Esophagus muscularis mucosa (tissue), 4 donors: Measurements from ENCODE around the gene DBNL. TPM values are rescaled to one million over a fixed set of nuclear protein-coding genes. Genes with fewer than 3 reads are reported as not detected.

Experiments used
- DNase-seq: peaks from one replicate; pipeline ENCODE4 v3.0.0-alpha.2; 2017; ENCODE audit errors: extremely low spot score
- H3K27ac ChIP-seq, 4 donors: fragments of 200-600 bp; sonication (generic); replicated peaks in 1 of 4; 1 replicate in 3 of 4; 2 replicates in 1 of 4; pipeline ENCODE4 v1.5.1; 2016 to 2019; ENCODE audit warnings: mild to moderate bottlenecking in 1 of 4
- H3K27me3 ChIP-seq, 4 donors: fragments of 200-600 bp; sonication (generic); one replicate each; pipeline versions ENCODE4 v1.5.1 to v1.6.0; 2016 to 2019
- H3K36me3 ChIP-seq, 4 donors: fragments of 200-600 bp; sonication (generic); one replicate each; pipeline ENCODE4 v1.5.1; 2016 to 2019
- H3K4me1 ChIP-seq, 4 donors: fragments of 200-600 bp; sonication (generic); one replicate each; pipeline ENCODE4 v1.5.1; 2016 to 2019
- H3K4me3 ChIP-seq, 4 donors: fragments of 200-600 bp; sonication (generic); 1 replicate in 2 of 4; 2 replicates in 2 of 4; pipeline ENCODE4 v1.5.1; 2016 to 2019; ENCODE audit warnings: mild to moderate bottlenecking in 4 of 4, moderate library complexity in 1 of 4
- H3K9me3 ChIP-seq, 4 donors: fragments of 200-600 bp; sonication (generic); 1 replicate in 3 of 4; 2 replicates in 1 of 4; pipeline ENCODE4 v1.5.1; 2016 to 2019
- CTCF ChIP-seq, 3 experiments: fragments of 200-600 bp in 2 of 3; fragments of 450-650 bp in 1 of 3; sonication (generic) in 2 of 3; IDR thresholded peaks; one replicate each; pipeline ENCODE4 v1.5.1; 2017 to 2019; ENCODE audit warnings: antibody characterized with exemption in 3 of 3, mild to moderate bottlenecking in 2 of 3, moderate library complexity in 1 of 3
- EP300 ChIP-seq: sonication (generic); formaldehyde crosslinking; IDR thresholded peaks from one replicate; pipeline ENCODE4 v1.6.1; 2017; ENCODE audit warnings: antibody characterized with exemption
- POLR2A ChIP-seq: fragments of 450-650 bp; IDR thresholded peaks from one replicate; pipeline ENCODE4 v1.6.1; 2017; ENCODE audit warnings: antibody characterized with exemption, moderate library complexity, mild to moderate bottlenecking, low read depth
- POLR2AphosphoS5 ChIP-seq, 2 donors: sonication (generic); formaldehyde crosslinking; IDR thresholded peaks; one replicate each; pipeline ENCODE4 v1.6.1; 2017; ENCODE audit warnings: antibody characterized with exemption in 2 of 2
- WGBS: methylation state at CpG from one replicate; pipeline ENCODE4 v1.1.5; 2018; 5-methylcytosine and 5-hydroxymethylcytosine counted together
- intact Hi-C: fragments of 100-400 bp; cut with DNase I; formaldehyde crosslinking; loops from one replicate; pipeline ENCODE4 v1.15.1; 2023
- total RNA-seq, 4 donors: library from RNA; depleted of rRNA; stranded (reverse); fragments of >200 nt; gene quantifications; one replicate each; pipeline versions ENCODE4 v1.1.0 to v1.2.1, GENCODE V29; 2016

The DBNL gene
- total RNA-seq, 4 donors from 2014 or later: 93.9 to 122 (median 115) TPM

GRCh38 chr7:44051611-44052220 is 7.2 kb downstream of the DBNL start:
- Histone ChIP-seq H3K27ac (no peak overlapping the region), H3K9me3 (no peaks in the 10 kb centered on the region), H3K27me3 (no peaks in the 10 kb centered on the region), H3K36me3 (peaks cover 30 to 90% (median 69%) of the 10 kb centered on the region in 4 donors), H3K4me1 (peaks cover 16 to 53% (median 18%) of the 10 kb centered on the region in 4 donors), H3K4me3 (no peak overlapping the region)
- no peak for TF ChIP-seq POLR2AphosphoS5 (IDR thresholded peaks at IDR 0.05)
- TF ChIP-seq CTCF (IDR thresholded peaks at IDR 0.05): no peak
- TF ChIP-seq POLR2A: no peak
- TF ChIP-seq EP300: no peak
- DNase-seq: no peak
- WGBS: 97% methylated on average over 5 of the region's 5 CpGs
- intact Hi-C loops: no loop called here

GRCh38 chr7:44052771-44053365 is 8.4 kb downstream of the DBNL start:
- H3K4me3 ChIP-seq: no peak overlapping the region
- H3K4me1 ChIP-seq: peaks cover 9 to 41% (median 12%) of the 10 kb centered on the region in 4 donors
- no peak for DNase-seq
- H3K27me3 ChIP-seq: no peaks in the 10 kb centered on the region
- intact Hi-C loops: no loop called here
- no peaks in the 10 kb centered on the region for H3K9me3 ChIP-seq
- no peak for TF ChIP-seq EP300
- TF ChIP-seq POLR2A: no peak
- no peak for TF ChIP-seq CTCF (IDR thresholded peaks at IDR 0.05)
- no peak for TF ChIP-seq POLR2AphosphoS5 (IDR thresholded peaks at IDR 0.05)
- 93% methylated on average over 12 of the region's 12 CpGs for whole genome bisulfite sequencing
- H3K27ac ChIP-seq: no peak overlapping the region
- H3K36me3 ChIP-seq: peaks cover 42 to 93% (median 78%) of the 10 kb centered on the region in 4 donors

GRCh38 chr7:44056681-44057080 is 12.2 kb downstream of the DBNL start:
- Histone ChIP-seq H3K4me3 (no peak overlapping the region), H3K4me1 (peaks cover 0 to 6% (median 2%) of the 10 kb centered on the region in 4 donors), H3K27ac (no peak overlapping the region), H3K9me3 (no peaks in the 10 kb centered on the region), H3K27me3 (no peaks in the 10 kb centered on the region), H3K36me3 (peaks cover 63 to 99% (median 94%) of the 10 kb centered on the region in 4 donors)
- TF ChIP-seq EP300: no peak
- TF ChIP-seq POLR2AphosphoS5 (IDR thresholded peaks at IDR 0.05): no peak
- TF ChIP-seq POLR2A: no peak
- TF ChIP-seq CTCF (IDR thresholded peaks at IDR 0.05): no peak
- WGBS: 100% methylated on average over 1 of the region's 7 CpGs
- no peak for DNase-seq
- intact Hi-C loops: no loop called here

- Histone ChIP-seq H3K27ac (no peak overlapping the region), H3K27me3 (no peaks in the 10 kb centered on the region), H3K4me1 (peaks cover 0 to 4% (median 0%) of the 10 kb centered on the region in 4 donors), H3K36me3 (peaks cover 68 to 99% (median 94%) of the 10 kb centered on the region in 4 donors), H3K4me3 (no peak overlapping the region), H3K9me3 (no peaks in the 10 kb centered on the region)
- intact Hi-C loops: no loop called here
- DNase-seq: no peak
- WGBS: 97% methylated on average over 10 of the region's 11 CpGs
- TF ChIP-seq EP300 (no peak), CTCF (IDR thresholded peaks at IDR 0.05) (no peak)
Observed at GRCh38 chr7:44057181-44057848, 12.8 kb downstream of the DBNL start.
